K562 (cell line): ENCODE results near the gene COL28A1.

ENCODE experiments used
- EP300 ChIP-seq: IDR thresholded peaks from 2 replicates; pipeline ENCODE4 v1.6.1; 2012; ENCODE audit warnings: low read length, improper control_type of control experiment
- HNRNPL ChIP-seq: fragments of 200-400 bp; formaldehyde crosslinking; IDR thresholded peaks from 2 replicates; pipeline ENCODE4 v1.6.1; 2017; ENCODE audit warnings: low read depth, mild to moderate bottlenecking, low read length
- POLR2A ChIP-seq: fragments of 450-650 bp; conservative IDR thresholded peaks from 2 replicates; pipeline ENCODE4 v1.6.1; 2016
- RAD21 ChIP-seq, 2 experiments: fragments of 250-450 bp in 1 of 2; fragments of 450-650 bp in 1 of 2; sonication (Bioruptor Pico) in 1 of 2; formaldehyde crosslinking in 1 of 2; IDR thresholded peaks in 1 of 2; conservative IDR thresholded peaks in 1 of 2; 2 replicates each; pipeline versions ENCODE4 v1.4.0 to v1.8.0; 2020 to 2022; ENCODE audit warnings: mild to moderate bottlenecking in 2 of 2, moderate library complexity in 1 of 2
- RBBP5 ChIP-seq: fragments of 200-600 bp; sonication (generic); IDR thresholded peaks from 2 replicates; pipeline ENCODE4 v1.6.1; 2012; ENCODE audit warnings: borderline replicate concordance, mild to moderate bottlenecking, low read length, control low read depth, inconsistent platforms; ENCODE audit not compliant: insufficient read depth, poor library complexity, severe bottlenecking
- SIN3A ChIP-seq, 2 experiments: fragments of 150-350 bp in 1 of 2; IDR thresholded peaks; 2 replicates each; pipeline ENCODE4 v1.6.1; 2011 to 2016; ENCODE audit warnings: borderline replicate concordance in 2 of 2, low read depth in 2 of 2, low read length in 2 of 2, mild to moderate bottlenecking in 2 of 2, moderate library complexity in 2 of 2; ENCODE audit not compliant: control insufficient read depth in 1 of 2
- SMARCC2 ChIP-seq: fragments of 450-650 bp; IDR thresholded peaks from 2 replicates; pipeline ENCODE4 v1.6.1; 2017; ENCODE audit warnings: antibody characterized with exemption, moderate library complexity, mild to moderate bottlenecking, low read depth
- ZNF124 ChIP-seq: sonication (generic); formaldehyde crosslinking; IDR thresholded peaks from 2 replicates; pipeline ENCODE4 v1.8.1; 2022; ENCODE audit warnings: missing genetic modification reagents
- ZNF174 ChIP-seq: fragments of 250-450 bp; sonication (Bioruptor Pico); IDR thresholded peaks from 2 replicates; pipeline ENCODE4 v1.4.0; 2020; ENCODE audit warnings: mild to moderate bottlenecking
- ZNF23 ChIP-seq: fragments of 250-450 bp; sonication (Bioruptor Pico); IDR thresholded peaks from 2 replicates; pipeline ENCODE4 v1.4.0; 2020; ENCODE audit warnings: mild to moderate bottlenecking
- TF ChIP-seq, protein P1 (sequence below), 3 experiments: IDR thresholded peaks in 2 of 3; conservative IDR thresholded peaks in 1 of 3; 2 replicates each; pipeline ENCODE4 v1.5.1; 2011 to 2012; ENCODE audit warnings: low read length in 3 of 3, mild to moderate bottlenecking in 3 of 3, control low read depth in 2 of 3, improper control_type of control experiment in 1 of 3, inconsistent platforms in 1 of 3, low read depth in 1 of 3, mixed read lengths in 1 of 3, moderate library complexity in 1 of 3; ENCODE audit not compliant: insufficient read depth in 2 of 3
- TF ChIP-seq, protein P2 (sequence below): sonication (generic); formaldehyde crosslinking; IDR thresholded peaks from 2 replicates; pipeline ENCODE4 v1.8.0; 2023; ENCODE audit warnings: mild to moderate bottlenecking, missing genetic modification reagents

DNA sequence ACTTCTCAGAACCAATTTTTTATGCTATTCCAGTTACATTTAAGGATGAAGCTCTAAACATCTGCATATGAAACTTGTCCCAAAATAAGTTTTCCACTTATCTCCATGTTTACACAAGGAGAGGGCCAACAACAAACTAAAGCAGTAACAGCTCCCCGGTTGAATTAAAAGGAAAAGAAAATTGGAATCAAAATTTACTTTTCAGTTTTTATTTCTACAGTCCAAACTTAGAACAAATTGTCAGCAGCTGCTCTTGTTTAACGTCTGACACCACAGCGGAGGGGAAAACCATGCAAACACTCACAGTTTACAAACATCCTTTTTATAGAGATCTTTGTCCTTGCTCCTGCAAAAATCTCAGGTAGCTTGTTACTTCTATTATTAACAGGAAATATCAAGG lies 101.3 kb downstream of the COL28A1 start:
- TF ChIP-seq RBBP5 (no peak), ZNF23 (no peak), ZNF174 (CRISPR knock-in tag) (no peak), SMARCC2 (no peak), POLR2A (no peak), ZNF124 (no peak), RAD21 (CRISPR knock-in tag; conservative IDR thresholded peaks at IDR 0.05 in 1 of 2, IDR thresholded peaks at IDR 0.05 in 1 of 2) (no peak), HNRNPL (no peak), SIN3A (IDR thresholded peaks at IDR 0.05; ENCODE audit: borderline replicate concordance in 2 of 2, control insufficient read depth in 1 of 2, low read depth in 2 of 2, low read length in 2 of 2) (no peak), EP300 (no peak)
- TF ChIP-seq, protein P1, sequence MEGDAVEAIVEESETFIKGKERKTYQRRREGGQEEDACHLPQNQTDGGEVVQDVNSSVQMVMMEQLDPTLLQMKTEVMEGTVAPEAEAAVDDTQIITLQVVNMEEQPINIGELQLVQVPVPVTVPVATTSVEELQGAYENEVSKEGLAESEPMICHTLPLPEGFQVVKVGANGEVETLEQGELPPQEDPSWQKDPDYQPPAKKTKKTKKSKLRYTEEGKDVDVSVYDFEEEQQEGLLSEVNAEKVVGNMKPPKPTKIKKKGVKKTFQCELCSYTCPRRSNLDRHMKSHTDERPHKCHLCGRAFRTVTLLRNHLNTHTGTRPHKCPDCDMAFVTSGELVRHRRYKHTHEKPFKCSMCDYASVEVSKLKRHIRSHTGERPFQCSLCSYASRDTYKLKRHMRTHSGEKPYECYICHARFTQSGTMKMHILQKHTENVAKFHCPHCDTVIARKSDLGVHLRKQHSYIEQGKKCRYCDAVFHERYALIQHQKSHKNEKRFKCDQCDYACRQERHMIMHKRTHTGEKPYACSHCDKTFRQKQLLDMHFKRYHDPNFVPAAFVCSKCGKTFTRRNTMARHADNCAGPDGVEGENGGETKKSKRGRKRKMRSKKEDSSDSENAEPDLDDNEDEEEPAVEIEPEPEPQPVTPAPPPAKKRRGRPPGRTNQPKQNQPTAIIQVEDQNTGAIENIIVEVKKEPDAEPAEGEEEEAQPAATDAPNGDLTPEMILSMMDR (IDR thresholded peaks at IDR 0.05 in 2 of 3, conservative IDR thresholded peaks at IDR 0.05 in 1 of 3; ENCODE audit: insufficient read depth in 2 of 3, low read depth in 1 of 3, low read length in 3 of 3) = no peak
- TF ChIP-seq, protein P2, sequence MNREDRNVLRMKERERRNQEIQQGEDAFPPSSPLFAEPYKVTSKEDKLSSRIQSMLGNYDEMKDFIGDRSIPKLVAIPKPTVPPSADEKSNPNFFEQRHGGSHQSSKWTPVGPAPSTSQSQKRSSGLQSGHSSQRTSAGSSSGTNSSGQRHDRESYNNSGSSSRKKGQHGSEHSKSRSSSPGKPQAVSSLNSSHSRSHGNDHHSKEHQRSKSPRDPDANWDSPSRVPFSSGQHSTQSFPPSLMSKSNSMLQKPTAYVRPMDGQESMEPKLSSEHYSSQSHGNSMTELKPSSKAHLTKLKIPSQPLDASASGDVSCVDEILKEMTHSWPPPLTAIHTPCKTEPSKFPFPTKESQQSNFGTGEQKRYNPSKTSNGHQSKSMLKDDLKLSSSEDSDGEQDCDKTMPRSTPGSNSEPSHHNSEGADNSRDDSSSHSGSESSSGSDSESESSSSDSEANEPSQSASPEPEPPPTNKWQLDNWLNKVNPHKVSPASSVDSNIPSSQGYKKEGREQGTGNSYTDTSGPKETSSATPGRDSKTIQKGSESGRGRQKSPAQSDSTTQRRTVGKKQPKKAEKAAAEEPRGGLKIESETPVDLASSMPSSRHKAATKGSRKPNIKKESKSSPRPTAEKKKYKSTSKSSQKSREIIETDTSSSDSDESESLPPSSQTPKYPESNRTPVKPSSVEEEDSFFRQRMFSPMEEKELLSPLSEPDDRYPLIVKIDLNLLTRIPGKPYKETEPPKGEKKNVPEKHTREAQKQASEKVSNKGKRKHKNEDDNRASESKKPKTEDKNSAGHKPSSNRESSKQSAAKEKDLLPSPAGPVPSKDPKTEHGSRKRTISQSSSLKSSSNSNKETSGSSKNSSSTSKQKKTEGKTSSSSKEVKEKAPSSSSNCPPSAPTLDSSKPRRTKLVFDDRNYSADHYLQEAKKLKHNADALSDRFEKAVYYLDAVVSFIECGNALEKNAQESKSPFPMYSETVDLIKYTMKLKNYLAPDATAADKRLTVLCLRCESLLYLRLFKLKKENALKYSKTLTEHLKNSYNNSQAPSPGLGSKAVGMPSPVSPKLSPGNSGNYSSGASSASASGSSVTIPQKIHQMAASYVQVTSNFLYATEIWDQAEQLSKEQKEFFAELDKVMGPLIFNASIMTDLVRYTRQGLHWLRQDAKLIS (CRISPR knock-in tag) = no peak
